IPS-11a (cell line): Measurements from ENCODE around the gene DDTL.

ENCODE experiments used
- H3K4me3 ChIP-seq: one replicate; pipeline ENCODE4 v1.5.1; 2013; ENCODE audit warnings: low read depth, low read length, control low read depth

Gene DDTL

GRCh38 chr22:24005201-24005600 lies 38.5 kb downstream of the DDTL start, which contains the start of gene GSTT4:
TSS of gene GSTT4 (minus strand) at chr22:24005453. CDS start at chr22:24005356, 97 bp downstream.
- H3K4me3 ChIP-seq, result no peak within 1 kb of the TSS

- H3K4me3 ChIP-seq, result no peak overlapping the region
Observed at GRCh38 chr22:24006207-24006913, 39.7 kb downstream of the DDTL start.

- H3K4me3 ChIP-seq, result no peak overlapping the region
Observed at GRCh38 chr22:24006914-24007214, 40.2 kb downstream of the DDTL start.

GRCh38 chr22:24007253-24008021 lies 40.7 kb downstream of the DDTL start:
- H3K4me3 ChIP-seq, result no peak overlapping the region

- H3K4me3 ChIP-seq, result no peak overlapping the region
Observed at GRCh38 chr22:24008022-24008283, 41.3 kb downstream of the DDTL start.

GRCh38 chr22:24008381-24009226 lies 41.9 kb downstream of the DDTL start:
- no peak overlapping the region for H3K4me3 ChIP-seq

- H3K4me3 ChIP-seq, result no peak overlapping the region
Observed at GRCh38 chr22:24009227-24010017, 42.7 kb downstream of the DDTL start.

GRCh38 chr22:24010018-24010391 lies 43.3 kb downstream of the DDTL start:
- no peak overlapping the region for H3K4me3 ChIP-seq

- H3K4me3 ChIP-seq, result peak overlapping the region; percentile 94
Observed at GRCh38 chr22:24011735-24012068, 45.0 kb downstream of the DDTL start.

- no peak overlapping the region for H3K4me3 ChIP-seq
Observed at GRCh38 chr22:24016156-24016555, 49.5 kb downstream of the DDTL start.

GRCh38 chr22:24021304-24021703 lies 54.6 kb downstream of the DDTL start:
- no peak overlapping the region for H3K4me3 ChIP-seq
